Measurements from ENCODE around the gene HEPACAM. TPM values are rescaled to one million over a fixed set of nuclear protein-coding genes. Genes with fewer than 3 reads are reported as not detected.

HEPACAM gene
- total RNA-seq, 2 experiments from 2014 or later, result not detected

DNA sequence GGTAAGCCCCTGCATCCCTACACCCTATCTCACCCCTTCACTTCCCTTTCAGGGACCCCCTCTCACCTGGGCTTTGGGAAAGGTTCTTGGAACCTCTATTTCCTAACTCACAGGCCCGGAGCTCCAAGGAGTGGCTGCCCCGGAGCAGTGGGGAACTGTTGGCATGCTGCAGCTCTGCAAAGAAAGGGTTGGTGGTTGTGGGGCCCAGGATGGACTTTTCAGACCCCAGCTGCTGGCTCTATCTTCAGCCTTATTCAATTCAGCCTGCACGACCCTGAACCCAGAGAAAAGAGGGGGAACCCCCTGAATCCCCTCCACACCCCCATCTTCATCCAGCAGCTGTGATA is 48.2 kb downstream of the HEPACAM start:
- Mint-ChIP-seq H3K9me3 (no peaks in the 10 kb centered on the region), H3K27ac (no peak overlapping the region), H3K36me3 (no peaks in the 10 kb centered on the region), H3K4me3 (no peak overlapping the region), H3K27me3 (no peaks in the 10 kb centered on the region), H3K4me1 (no peaks in the 10 kb centered on the region)
- DNase-seq, result no peak

DNA sequence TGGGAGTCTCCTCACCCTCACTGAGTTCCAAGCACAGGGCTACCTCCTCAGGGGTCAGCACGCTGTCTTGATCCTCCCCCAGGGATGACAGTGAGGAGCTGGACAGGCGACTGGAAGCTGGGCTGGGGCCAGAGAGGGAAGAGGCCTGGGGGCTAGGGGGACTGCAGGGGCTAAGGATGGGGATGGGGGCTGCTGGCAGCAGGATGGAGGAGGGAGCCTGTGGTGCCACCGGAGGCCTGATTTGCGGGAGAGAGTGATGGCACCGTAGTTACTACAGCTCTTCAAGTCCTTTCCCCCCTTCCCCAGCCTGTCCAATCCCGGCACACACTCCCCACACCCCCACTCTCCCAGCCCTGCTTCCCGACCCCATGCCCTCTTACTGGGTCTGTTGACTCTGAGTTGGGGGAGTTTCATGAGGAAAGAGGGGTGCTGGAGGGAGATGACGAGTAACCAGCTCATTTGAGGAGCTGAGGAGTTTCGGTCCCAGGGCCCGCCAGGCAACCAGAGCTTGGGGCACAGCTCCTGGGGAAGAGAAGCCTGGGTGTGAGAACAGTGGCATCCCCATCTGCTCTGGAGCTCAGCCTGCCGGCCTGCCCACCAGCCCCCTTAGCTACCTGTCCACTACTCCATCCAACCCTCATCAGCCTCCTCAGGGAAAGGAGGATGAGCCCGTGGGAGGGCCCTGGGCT is 48.7 kb downstream of the HEPACAM start:
- DNase-seq, result no peak
- Mint-ChIP-seq H3K4me3 (no peak overlapping the region), H3K27ac (no peak overlapping the region), H3K9me3 (no peaks in the 10 kb centered on the region), H3K27me3 (no peaks in the 10 kb centered on the region), H3K4me1 (no peaks in the 10 kb centered on the region), H3K36me3 (no peaks in the 10 kb centered on the region)

DNA sequence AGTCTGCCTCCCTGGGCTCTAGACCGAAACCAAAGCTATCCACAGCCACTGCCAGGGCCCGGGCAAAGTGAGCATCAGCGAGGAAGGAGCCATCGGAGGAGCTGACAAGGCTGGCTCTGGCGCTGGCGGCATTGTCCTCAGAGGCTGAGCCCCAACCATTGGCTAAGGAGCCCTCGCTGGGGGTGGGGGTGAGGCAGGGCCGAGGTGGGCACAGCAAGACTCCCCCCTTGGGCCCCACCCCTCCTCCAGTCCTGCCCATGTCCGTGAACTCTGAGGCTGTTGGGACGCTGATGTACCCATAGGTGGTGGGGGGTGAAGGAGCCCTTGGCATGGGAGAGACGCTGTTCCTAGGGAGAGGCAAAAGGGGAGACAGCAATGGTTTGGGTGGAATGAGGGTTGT is 49.4 kb downstream of the HEPACAM start:
- Mint-ChIP-seq H3K9me3 (no peaks in the 10 kb centered on the region), H3K4me1 (no peaks in the 10 kb centered on the region), H3K36me3 (no peaks in the 10 kb centered on the region), H3K27me3 (no peaks in the 10 kb centered on the region), H3K27ac (peak overlapping the region; percentile 19), H3K4me3 (no peak overlapping the region)
- no peak for DNase-seq

DNA sequence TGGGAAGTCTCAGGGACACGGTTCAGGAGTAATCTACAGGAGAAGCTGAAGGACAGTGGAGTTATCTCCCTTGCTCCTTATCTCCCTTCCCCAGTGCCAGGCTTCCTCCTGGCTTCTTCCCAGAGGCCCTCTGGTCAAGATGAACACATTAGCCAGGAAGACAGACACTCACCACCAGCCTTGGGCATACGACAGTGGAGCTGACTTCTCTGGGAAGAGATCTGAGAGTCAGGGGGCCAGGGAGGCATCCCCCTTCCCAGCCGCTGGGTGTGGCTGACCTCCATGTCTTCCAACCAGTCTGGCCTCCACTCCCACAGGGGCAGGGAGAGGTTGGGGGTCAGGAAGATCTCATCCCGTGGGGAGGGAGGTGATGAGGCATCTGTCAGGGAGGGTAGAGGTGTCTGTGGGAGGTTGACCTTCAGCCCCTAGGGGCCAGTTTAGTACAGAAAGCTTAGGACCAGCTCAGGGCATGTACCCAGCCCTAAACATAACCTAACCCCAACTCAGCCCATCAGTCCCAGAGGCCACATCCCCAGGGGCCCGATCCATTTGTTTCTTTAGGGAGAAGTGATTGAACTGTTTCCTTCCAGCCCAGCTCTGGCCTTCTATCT is 50.9 kb downstream of the HEPACAM start:
- H3K27ac Mint-ChIP-seq, result no peak overlapping the region
- no peaks in the 10 kb centered on the region for H3K36me3 Mint-ChIP-seq
- DNase-seq, result no peak

DNA sequence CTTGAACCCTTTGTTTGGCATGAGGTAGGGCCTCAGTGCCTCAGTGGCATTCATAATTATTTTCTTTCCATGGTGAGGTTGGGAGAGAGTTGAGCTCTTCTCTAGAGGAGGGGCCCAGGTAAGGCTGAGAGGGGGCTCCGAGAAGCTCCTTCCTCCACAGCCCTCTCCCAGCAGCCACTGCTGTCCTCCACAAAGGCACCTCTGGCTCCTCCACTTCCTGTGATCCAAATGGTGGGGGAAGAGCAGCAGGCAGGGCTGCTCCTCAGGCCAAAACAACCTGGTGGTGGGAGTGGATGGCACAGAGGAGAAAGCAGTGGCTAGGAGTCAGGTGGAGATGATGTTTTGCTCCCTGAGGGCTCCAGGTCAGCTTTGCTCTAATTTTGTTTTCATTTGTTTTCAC is 51.5 kb downstream of the HEPACAM start:
- no peaks in the 10 kb centered on the region for H3K27me3 Mint-ChIP-seq
- H3K9me3 Mint-ChIP-seq, result no peaks in the 10 kb centered on the region
- H3K4me1 Mint-ChIP-seq, result peaks cover 4% of the 10 kb centered on the region
- no peak for DNase-seq
- no peak overlapping the region for H3K27ac Mint-ChIP-seq
- H3K4me3 Mint-ChIP-seq, result no peak overlapping the region
- no peaks in the 10 kb centered on the region for H3K36me3 Mint-ChIP-seq

More for the DNA sequence above, 50.9 kb downstream of the HEPACAM start:
- Mint-ChIP-seq H3K27me3 (no peaks in the 10 kb centered on the region), H3K4me3 (no peak overlapping the region), H3K9me3 (no peaks in the 10 kb centered on the region), H3K4me1 (peaks cover 3% of the 10 kb centered on the region)

DNA sequence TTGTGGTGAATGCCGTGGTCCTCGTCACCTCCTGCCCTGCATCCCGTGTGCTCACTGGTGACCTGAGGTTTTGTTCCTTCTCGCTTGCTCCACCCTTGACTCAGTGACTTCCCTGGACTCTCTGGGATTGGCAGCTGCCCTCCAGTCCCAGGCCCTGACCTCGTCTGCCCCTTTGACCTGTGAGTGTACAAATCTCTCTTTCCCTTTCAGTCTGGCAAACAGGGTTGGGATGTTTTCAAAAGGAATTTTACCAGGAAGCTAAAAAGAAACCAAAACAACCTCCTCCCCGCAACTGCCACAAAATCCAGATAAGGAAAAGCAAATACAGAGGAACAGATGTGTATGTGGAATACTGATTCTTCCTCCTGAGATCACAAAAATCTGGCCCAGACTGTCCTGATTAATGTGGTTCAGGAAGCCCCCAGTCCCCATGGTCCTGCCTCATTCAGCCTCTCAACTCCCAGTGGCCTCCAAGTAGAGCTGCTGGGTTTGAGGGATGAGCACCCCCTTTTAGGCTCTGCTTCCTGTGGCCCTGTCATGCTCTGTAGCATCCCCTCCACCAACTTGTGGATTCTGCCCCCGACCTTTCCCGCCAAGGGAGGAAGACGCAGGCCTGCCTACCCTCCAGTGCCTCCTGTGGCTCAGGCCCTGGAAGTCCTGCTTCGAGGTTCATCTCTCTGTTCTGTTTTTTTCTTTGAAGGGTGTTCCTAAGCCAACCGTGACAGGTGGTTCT is 53.3 kb downstream of the HEPACAM start:
- DNase-seq, result no peak
- Mint-ChIP-seq H3K4me1 (peaks cover 15% of the 10 kb centered on the region), H3K27ac (no peak overlapping the region), H3K27me3 (no peaks in the 10 kb centered on the region), H3K9me3 (no peaks in the 10 kb centered on the region), H3K4me3 (no peak overlapping the region), H3K36me3 (peaks cover 2% of the 10 kb centered on the region)

DNA sequence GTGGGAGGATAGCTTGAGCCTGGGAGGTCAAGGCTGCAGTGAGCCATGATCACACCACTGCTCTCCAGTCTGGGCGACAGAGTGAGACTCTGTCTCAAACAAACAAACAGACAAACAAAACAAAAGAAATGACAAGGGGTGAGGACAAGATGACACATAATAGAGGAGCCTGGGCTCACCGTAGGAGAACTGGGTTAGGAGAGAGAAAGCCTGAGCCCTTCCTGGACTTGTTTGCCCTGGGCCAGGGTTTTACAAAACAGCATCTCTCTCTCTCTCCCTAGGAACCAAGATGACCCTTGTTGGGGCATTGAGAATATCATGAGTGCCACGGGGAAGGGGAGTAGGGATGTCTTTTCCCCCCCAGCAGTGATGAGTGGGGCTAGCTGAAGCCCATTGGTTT is 54.9 kb downstream of the HEPACAM start:
- Mint-ChIP-seq H3K4me1 (peaks cover 20% of the 10 kb centered on the region), H3K27me3 (no peaks in the 10 kb centered on the region), H3K27ac (no peak overlapping the region), H3K9me3 (no peaks in the 10 kb centered on the region), H3K36me3 (peaks cover 2% of the 10 kb centered on the region), H3K4me3 (no peak overlapping the region)
- no peak for DNase-seq

DNA sequence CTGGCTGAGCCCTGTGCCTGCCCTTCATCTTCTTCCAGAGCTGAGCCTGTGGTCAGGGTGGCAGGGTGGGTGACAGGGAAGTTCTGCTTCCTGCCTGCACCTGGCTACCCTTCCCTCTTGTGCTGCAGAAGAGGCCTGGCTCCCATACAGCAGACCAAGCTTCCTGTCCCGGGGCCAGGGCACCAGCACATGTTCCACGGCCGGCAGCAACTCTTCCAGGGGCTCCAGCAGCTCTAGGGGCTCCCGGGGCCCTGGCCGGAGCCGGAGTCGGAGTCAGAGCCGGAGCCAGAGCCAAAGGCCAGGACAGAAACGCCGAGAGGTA is 55.6 kb downstream of the HEPACAM start:
- Mint-ChIP-seq H3K36me3 (peaks cover 2% of the 10 kb centered on the region), H3K27me3 (peaks cover 6% of the 10 kb centered on the region), H3K4me3 (no peak overlapping the region), H3K27ac (no peak overlapping the region), H3K9me3 (no peaks in the 10 kb centered on the region), H3K4me1 (peaks cover 20% of the 10 kb centered on the region)
- DNase-seq, result no peak

DNA sequence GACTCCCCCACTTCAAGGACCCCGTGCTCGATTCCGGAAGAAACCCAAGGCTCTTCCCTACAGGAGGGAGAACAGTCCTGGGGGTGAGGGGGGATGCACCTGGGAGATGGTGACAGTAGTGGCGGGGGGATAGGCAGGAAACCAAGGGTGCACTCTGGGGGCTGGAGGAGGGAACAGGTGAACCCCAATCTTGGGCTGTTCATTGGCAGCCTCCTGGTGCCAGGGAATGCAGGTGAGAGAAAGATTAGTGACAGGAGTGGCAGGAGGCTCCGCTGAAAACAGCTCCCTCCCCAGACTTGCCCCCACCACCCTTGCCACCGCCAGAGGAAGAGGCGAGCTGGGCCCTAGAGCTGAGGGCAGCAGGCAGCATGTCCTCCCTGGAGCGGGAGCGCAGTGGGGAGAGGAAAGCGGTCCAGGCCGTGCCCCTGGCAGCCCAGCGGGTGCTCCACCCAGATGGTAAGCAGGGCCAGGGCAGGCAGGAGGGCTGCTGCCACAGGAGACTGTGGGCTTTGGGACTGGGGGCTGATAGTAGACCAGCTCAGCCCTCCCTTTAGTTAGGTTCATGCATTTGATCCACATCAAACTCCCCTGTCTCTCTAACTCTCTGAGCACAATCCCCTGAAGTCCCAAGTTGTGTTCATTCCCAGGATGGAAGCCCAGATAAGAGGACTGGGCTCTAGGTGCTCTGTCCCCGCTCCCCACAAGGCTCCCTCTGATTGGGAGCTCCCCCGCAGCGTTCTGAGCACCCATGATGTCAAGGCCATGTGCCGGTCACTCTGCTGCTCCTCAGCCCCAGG is 56.2 kb downstream of the HEPACAM start:
- H3K9me3 Mint-ChIP-seq, result no peaks in the 10 kb centered on the region
- H3K27ac Mint-ChIP-seq, result no peak overlapping the region
- H3K4me1 Mint-ChIP-seq, result peaks cover 20% of the 10 kb centered on the region
- peaks cover 12% of the 10 kb centered on the region for H3K27me3 Mint-ChIP-seq
- no peak overlapping the region for H3K4me3 Mint-ChIP-seq
- H3K36me3 Mint-ChIP-seq, result peaks cover 2% of the 10 kb centered on the region
- DNase-seq, result no peak

DNA sequence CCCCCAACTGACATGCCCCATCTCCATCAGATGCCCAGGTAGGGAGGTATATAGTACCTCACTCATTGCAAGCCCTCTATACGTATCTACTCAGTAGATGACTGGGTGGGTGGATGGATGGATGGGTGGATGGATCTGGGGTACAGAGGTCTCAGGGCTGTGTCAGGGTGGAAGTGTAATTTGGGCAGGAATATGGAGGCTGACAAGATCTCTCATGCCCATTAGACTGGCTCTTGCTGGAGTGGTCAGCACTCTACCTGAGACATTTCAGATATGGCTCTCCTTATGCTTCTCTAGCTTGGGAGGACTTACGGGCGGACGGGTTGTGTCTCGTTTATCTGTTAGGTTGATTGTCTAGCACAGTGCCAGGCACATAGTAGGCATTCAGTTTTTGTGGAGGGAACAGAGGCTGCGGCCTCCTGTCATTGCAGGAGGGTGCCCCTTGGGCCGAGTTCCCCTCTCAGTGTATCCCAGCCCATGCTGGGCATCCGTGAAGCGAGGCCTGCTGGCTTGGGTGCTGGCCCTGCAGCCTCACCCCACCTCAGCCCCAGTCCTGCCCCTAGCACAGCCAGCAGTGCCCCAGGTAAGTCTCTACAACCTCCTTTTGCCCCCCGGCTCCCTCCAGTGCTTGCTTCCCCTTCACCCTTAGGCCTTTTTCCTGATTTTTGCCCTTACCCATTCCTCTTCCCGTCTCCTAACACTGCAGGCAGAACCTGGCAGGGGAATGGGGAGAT is 56.9 kb downstream of the HEPACAM start:
- Mint-ChIP-seq H3K9me3 (no peaks in the 10 kb centered on the region), H3K27me3 (peaks cover 19% of the 10 kb centered on the region), H3K36me3 (peaks cover 2% of the 10 kb centered on the region), H3K27ac (peak overlapping the region; percentile 16), H3K4me1 (peaks cover 20% of the 10 kb centered on the region), H3K4me3 (peak overlapping the region; percentile 29)
- no peak for DNase-seq

DNA sequence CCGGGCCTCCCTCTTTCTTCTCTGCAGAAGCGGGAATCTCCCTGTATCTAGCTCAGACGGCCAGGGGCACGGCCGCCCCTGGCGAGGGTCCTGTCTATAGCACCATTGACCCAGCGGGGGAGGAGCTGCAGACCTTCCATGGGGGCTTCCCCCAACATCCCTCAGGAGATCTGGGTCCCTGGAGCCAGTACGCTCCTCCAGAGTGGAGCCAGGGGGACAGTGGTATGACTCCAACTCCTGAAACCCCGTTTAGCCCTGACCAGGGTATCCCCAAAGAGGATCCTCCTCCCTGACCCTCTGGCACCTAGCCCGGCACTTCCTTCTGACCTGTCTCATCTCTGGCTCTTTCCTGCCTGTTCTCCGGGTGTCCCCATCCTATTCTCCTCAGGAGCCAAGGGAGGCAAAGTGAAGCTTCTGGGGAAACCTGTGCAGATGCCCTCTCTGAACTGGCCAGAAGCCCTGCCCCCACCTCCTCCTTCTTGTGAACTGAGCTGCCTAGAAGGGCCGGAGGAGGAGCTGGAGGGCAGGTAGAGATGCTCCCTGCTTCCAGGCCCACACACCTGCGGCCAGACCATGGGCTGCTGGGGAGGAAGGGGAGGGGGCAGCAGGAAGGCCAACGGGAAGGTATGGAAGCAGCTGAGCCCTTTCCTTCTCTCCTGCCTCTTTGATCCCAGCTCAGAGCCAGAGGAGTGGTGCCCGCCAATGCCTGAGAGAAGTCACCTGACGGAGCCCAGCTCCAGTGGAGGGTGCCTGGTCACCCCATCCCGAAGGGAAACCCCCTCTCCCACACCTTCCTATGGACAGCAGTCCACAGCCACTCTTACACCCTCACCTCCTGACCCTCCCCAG is 57.7 kb downstream of the HEPACAM start:
- Mint-ChIP-seq H3K27me3 (peaks cover 27% of the 10 kb centered on the region), H3K36me3 (peaks cover 2% of the 10 kb centered on the region), H3K27ac (no peak overlapping the region), H3K4me3 (peak overlapping the region; percentile 86), H3K4me1 (peaks cover 20% of the 10 kb centered on the region), H3K9me3 (no peaks in the 10 kb centered on the region)
- DNase-seq, result no peak

DNA sequence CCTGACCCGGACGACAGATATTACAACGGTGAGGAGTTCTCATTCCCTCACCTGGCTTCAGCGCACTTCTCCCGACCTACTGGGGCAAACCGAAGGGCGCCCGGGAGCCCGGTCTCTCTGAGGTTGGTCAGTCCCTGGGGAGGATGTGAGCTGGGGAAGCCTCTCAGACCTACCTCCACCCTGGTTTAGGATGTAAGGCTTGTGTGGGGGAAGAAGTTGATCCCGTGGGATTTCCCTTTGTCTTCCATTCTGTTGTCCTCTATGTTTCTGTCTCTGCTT is 58.3 kb downstream of the HEPACAM start:
- Mint-ChIP-seq H3K36me3 (peaks cover 2% of the 10 kb centered on the region), H3K27ac (peak overlapping the region; percentile 92), H3K27me3 (peaks cover 33% of the 10 kb centered on the region), H3K4me1 (peaks cover 20% of the 10 kb centered on the region), H3K9me3 (no peaks in the 10 kb centered on the region), H3K4me3 (peak overlapping the region; percentile 86)
- DNase-seq, result no peak

DNA sequence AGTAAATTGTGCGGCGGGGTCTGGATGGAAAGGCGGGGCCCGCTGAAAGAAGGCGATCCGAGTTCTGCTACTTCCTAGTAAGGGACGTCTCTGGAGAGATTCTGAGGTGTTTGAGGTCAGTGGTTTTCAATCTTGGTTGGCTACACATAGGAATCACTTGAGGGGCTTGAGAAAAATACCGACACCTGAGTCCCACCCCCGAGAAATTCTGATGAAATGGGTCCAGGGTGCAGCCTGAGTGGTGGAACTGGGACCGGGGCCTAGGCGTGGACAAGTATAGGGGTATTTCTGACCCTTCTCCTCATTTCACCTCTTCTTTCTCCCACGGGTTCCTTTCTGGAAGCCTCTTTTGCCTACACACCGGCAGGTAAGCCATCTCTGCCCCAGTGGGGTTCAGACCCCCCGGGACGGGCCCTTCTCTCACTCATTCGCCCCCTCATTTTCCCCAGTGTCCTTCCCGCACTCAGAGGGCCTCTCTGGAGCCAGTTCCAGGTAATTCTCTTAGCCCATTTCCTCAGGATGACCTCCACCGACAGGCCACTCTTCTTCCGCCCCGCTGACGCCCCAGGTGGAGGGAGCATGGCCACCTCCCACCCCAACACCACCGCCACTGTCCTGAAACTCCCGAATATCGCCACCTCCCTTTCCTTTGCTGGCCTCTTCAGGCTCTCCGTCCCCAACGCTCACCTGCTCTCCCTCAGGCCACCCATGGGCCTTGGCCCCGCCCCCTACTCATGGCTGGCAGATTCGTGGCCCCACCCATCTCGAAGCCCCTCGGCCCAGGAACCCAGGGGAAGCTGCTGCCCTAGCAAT is 58.8 kb downstream of the HEPACAM start:
- Mint-ChIP-seq H3K36me3 (peaks cover 2% of the 10 kb centered on the region), H3K4me1 (peaks cover 20% of the 10 kb centered on the region)

More for the DNA sequence above, 58.8 kb downstream of the HEPACAM start:
- H3K27me3 Mint-ChIP-seq, result peaks cover 38% of the 10 kb centered on the region
- no peaks in the 10 kb centered on the region for H3K9me3 Mint-ChIP-seq
- no peak for DNase-seq
- H3K27ac Mint-ChIP-seq, result peak overlapping the region; percentile 92
- H3K4me3 Mint-ChIP-seq, result peak overlapping the region; percentile 86

Data from activated naive CD8-positive, alpha-beta T cell treated with anti-CD3 and anti-CD28 coated beads for 36 hours (primary cell).